Prostate gland (tissue), 2 donors: ENCODE results near the gene TFF3.

ENCODE experiments used
- POLR2A ChIP-seq: fragments of 450-650 bp; IDR thresholded peaks from one replicate; pipeline ENCODE4 v1.6.1; 2016; ENCODE audit warnings: antibody characterized with exemption, mild to moderate bottlenecking
- TF ChIP-seq, protein P1 (sequence below), 4 experiments: fragments of 200-600 bp in 2 of 4; fragments of 450-650 bp in 2 of 4; sonication (generic) in 2 of 4; IDR thresholded peaks; 1 replicate in 3 of 4; 2 replicates in 1 of 4; pipeline ENCODE4 v1.5.1; 2016 to 2019; ENCODE audit warnings: antibody characterized with exemption in 4 of 4, mild to moderate bottlenecking in 2 of 4, moderate library complexity in 2 of 4

DNA sequence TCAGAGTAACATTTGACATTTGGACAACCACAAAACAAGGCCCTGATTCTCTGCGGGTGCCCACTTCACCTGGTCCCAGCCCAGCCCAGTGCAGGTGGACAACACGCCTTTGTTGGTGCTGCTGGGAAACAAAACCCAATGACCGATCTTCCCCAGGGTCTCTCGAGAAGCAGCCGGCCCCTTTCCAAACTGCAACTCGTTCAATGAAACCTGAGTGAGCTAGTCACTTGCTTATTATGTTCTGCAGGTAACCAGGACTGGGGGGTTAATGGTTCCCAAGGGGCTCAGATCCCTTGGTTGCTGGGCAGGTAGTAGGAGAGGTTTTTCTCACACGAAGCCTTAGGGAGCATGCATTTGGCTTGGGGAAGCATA lies 53.4 kb downstream of the TFF3 start:
- TF ChIP-seq, protein P1, sequence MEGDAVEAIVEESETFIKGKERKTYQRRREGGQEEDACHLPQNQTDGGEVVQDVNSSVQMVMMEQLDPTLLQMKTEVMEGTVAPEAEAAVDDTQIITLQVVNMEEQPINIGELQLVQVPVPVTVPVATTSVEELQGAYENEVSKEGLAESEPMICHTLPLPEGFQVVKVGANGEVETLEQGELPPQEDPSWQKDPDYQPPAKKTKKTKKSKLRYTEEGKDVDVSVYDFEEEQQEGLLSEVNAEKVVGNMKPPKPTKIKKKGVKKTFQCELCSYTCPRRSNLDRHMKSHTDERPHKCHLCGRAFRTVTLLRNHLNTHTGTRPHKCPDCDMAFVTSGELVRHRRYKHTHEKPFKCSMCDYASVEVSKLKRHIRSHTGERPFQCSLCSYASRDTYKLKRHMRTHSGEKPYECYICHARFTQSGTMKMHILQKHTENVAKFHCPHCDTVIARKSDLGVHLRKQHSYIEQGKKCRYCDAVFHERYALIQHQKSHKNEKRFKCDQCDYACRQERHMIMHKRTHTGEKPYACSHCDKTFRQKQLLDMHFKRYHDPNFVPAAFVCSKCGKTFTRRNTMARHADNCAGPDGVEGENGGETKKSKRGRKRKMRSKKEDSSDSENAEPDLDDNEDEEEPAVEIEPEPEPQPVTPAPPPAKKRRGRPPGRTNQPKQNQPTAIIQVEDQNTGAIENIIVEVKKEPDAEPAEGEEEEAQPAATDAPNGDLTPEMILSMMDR (IDR thresholded peaks at IDR 0.05) = no peak
- TF ChIP-seq POLR2A = no peak
